ENCODE data around the gene DES. TPM values are rescaled to one million over a fixed set of nuclear protein-coding genes. Genes with fewer than 3 reads are reported as not detected.

Gene DES
- total RNA-seq, 2 donors from 2014 or later: 1.1 to 3.5 TPM

- Histone ChIP-seq H3K4me1 (ENCODE audit: control insufficient read depth, insufficient read depth, low read length) (no peaks in the 10 kb centered on the region), H3K36me3 (ENCODE audit: control insufficient read depth, insufficient read depth, low read length) (no peaks in the 10 kb centered on the region), H3K9me3 (ENCODE audit: control insufficient read depth, low read length) (peaks cover 6% of the 10 kb centered on the region), H3K4me3 (ENCODE audit: low read length) (no peak overlapping the region), H3K9ac (ENCODE audit: extremely low read depth, low read length, poor library complexity, severe bottlenecking) (no peak overlapping the region), H3K27me3 (ENCODE audit: control insufficient read depth, insufficient read depth, low read length, poor library complexity, severe bottlenecking) (no peaks in the 10 kb centered on the region), H3K27ac (ENCODE audit: low read depth, low read length) (no peak overlapping the region)
- Mint-ChIP-seq H3K27ac (no peak overlapping the region), H3K27me3 (ENCODE audit: insufficient read depth) (peaks cover 34% of the 10 kb centered on the region), H3K4me3 (no peak overlapping the region), H3K9me3 (peaks cover 11% of the 10 kb centered on the region), H3K4me1 (no peaks in the 10 kb centered on the region), H3K36me3 (ENCODE audit: low read depth) (no peaks in the 10 kb centered on the region)
- WGBS, 2 experiments (ENCODE audit: insufficient coverage in 1 of 2, insufficient read length in 1 of 2): 14 to 43% methylated on average over 1 to 3 of the region's 3 CpGs
- TF ChIP-seq CTCF (conservative IDR thresholded peaks at IDR 0.05): no peak
- peak; percentile 73 for DNase-seq
Measured at GRCh38 chr2:219416235-219416602, 2.0 kb upstream of the DES start.

GRCh38 chr2:219416938-219417337 lies 1.2 kb upstream of the DES start:
- Mint-ChIP-seq H3K4me1 (no peaks in the 10 kb centered on the region), H3K36me3 (ENCODE audit: low read depth) (no peaks in the 10 kb centered on the region), H3K4me3 (no peak overlapping the region), H3K9me3 (peaks cover 9% of the 10 kb centered on the region), H3K27ac (no peak overlapping the region), H3K27me3 (ENCODE audit: insufficient read depth) (peaks cover 36% of the 10 kb centered on the region)
- Histone ChIP-seq H3K4me1 (ENCODE audit: control insufficient read depth, insufficient read depth, low read length) (no peaks in the 10 kb centered on the region), H3K9ac (ENCODE audit: extremely low read depth, low read length, poor library complexity, severe bottlenecking) (no peak overlapping the region), H3K27me3 (ENCODE audit: control insufficient read depth, insufficient read depth, low read length, poor library complexity, severe bottlenecking) (no peaks in the 10 kb centered on the region), H3K4me3 (ENCODE audit: low read length) (no peak overlapping the region), H3K9me3 (ENCODE audit: control insufficient read depth, low read length) (peaks cover 6% of the 10 kb centered on the region), H3K27ac (ENCODE audit: low read depth, low read length) (no peak overlapping the region), H3K36me3 (ENCODE audit: control insufficient read depth, insufficient read depth, low read length) (no peaks in the 10 kb centered on the region)
- WGBS, 2 experiments (ENCODE audit: insufficient coverage in 1 of 2, insufficient read length in 1 of 2): 86 to 100% methylated on average over 1 to 4 of the region's 4 CpGs
- peak; percentile 59 for DNase-seq
- no peak for TF ChIP-seq CTCF (conservative IDR thresholded peaks at IDR 0.05)

GRCh38 chr2:219417374-219417773 lies 803 bp upstream of the DES start:
- TF ChIP-seq CTCF (conservative IDR thresholded peaks at IDR 0.05): no peak

More at GRCh38 chr2:219417374-219417773, 803 bp upstream of the DES start:
- Mint-ChIP-seq H3K27ac (no peak overlapping the region), H3K9me3 (peaks cover 7% of the 10 kb centered on the region), H3K27me3 (ENCODE audit: insufficient read depth) (peaks cover 35% of the 10 kb centered on the region), H3K36me3 (ENCODE audit: low read depth) (no peaks in the 10 kb centered on the region), H3K4me3 (no peak overlapping the region), H3K4me1 (no peaks in the 10 kb centered on the region)
- Histone ChIP-seq H3K4me3 (ENCODE audit: low read length) (no peak overlapping the region), H3K4me1 (ENCODE audit: control insufficient read depth, insufficient read depth, low read length) (no peaks in the 10 kb centered on the region), H3K27ac (ENCODE audit: low read depth, low read length) (no peak overlapping the region), H3K27me3 (ENCODE audit: control insufficient read depth, insufficient read depth, low read length, poor library complexity, severe bottlenecking) (no peaks in the 10 kb centered on the region), H3K9ac (ENCODE audit: extremely low read depth, low read length, poor library complexity, severe bottlenecking) (no peak overlapping the region), H3K9me3 (ENCODE audit: control insufficient read depth, low read length) (peaks cover 6% of the 10 kb centered on the region), H3K36me3 (ENCODE audit: control insufficient read depth, insufficient read depth, low read length) (no peaks in the 10 kb centered on the region)
- WGBS, 2 experiments (ENCODE audit: insufficient coverage in 1 of 2, insufficient read length in 1 of 2): 83 to 87% methylated on average over 3 to 9 of the region's 9 CpGs
- peak; percentile 43 for DNase-seq

Data from endodermal cell (in vitro differentiated cells).